HUDEP-2 (cell line): ENCODE measurements around the gene GRIK2.

Experiments used
- DNase-seq, 76 experiments: peaks; one replicate each; lab custom pipeline; 2025; ENCODE audit not compliant: unreplicated experiment in 76 of 76; lab: John Stamatoyannopoulos, UW

GRIK2 gene

DNA sequence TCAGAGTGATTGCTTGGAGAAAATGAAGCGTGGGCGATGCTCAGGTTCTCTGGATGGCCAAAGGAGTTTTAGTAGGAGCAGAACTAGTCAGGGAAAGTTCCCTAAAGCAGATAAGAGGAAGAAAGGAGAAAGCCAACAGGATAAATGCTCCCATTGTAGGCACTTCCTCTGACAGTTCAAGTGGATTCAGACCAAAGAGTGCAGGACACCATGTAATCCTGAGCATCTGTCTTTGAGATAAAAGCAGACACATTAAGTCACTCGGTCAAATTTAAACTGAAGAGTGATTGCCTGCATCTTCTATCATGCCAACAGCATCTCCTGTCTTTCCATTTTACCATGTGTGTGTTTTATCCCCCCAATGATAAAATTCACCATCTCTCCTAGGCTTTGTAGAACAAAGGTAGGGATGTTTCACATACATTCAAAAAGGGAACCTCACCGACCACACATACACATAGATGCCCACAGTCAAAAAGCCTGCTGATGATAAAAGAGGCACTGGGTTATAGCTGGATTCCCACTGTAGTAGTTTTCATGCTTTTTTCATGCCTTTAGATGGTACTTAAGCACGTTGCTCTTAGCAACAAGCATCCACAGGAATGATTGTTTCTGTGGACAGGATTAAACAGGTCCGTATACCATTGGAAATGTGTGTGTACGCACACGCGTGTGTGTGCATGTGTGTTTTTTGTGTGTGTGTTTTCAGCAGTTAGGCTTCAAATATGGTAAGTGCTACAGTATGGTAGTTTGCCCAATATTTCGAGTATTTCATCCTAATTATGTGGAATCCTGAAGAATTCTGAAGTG is 7.0 kb downstream of the GRIK2 start:
- DNase-seq = no peak

DNA sequence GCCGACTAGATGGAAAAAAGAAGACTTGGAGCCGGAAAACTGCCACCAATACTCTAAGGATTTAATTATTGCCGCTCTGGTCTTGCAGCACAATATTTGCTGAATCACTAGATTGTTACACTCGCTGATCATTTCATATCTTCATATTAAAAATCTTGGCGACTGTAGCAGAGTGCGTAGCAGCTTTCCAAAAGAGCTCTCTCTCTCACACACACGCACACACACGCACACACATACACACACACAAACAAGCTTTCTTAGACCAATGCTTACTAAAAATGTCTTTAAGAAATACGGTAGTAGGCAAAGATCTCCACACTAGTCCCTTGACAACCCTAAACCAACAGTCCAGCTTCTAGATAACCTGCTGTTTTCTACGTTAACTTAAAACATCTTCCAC is 7.7 kb downstream of the GRIK2 start:
- DNase-seq = no peak

DNA sequence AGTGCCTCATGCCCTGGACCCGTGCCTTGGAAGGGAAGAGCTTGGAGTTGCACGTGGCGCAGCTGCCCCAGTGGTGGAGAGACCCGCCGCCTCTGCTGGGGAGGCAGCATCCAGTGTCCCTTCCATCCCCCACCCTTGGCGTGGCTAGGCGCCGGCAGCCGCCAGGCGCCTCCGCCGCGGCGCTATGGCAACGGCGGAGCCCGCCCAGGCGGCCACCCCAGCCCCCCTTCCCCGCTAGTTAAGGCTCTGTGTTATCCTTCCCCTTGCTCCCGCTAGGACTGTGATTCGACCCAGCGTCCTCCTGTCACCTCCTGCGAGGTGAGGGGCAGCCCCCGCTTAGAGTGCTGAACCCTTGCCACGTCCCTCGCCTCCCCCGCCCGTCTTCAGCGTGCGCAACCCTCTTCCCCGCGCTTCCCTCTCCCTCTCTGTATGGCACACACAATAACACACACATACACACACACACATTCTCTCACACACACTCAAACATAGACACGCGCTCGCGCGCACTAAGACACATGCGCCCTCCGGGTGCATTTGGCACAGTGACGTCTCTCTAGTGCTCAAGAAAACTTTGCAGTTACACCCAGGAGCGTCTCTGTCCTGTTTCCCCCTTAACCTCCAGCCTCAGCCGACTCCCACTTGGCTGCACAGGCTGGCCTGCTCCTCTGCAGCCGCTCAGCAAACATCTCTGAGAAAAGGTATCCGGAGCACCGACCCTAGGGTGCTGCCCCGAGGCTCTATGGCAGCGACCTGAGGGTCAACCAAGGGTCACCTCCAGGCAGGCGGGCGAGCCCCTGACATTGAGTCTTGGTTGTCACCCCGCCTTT is 8.5 kb downstream of the GRIK2 start:
- no peak for DNase-seq

DNA sequence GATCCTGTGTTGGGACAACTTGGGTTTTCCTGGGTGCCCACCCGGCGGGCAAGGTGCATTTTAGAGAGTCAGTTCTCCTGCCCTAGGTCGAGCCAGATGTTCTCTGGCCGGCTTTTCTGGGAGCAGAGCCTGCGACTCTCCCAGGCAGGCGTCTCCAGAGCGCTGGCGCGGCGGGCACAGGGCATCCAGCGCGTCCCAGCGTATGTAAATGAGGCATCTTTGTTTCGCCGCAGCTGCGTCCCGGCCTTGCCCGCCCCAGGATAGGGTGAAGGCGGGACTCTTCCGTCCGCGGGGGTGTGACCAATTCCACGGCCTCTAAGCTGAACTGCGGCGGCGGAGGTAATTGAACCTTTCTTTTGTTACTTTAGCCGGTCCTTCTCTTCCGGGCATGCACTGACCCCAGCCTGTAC is 9.1 kb downstream of the GRIK2 start:
- DNase-seq = no peak

DNA sequence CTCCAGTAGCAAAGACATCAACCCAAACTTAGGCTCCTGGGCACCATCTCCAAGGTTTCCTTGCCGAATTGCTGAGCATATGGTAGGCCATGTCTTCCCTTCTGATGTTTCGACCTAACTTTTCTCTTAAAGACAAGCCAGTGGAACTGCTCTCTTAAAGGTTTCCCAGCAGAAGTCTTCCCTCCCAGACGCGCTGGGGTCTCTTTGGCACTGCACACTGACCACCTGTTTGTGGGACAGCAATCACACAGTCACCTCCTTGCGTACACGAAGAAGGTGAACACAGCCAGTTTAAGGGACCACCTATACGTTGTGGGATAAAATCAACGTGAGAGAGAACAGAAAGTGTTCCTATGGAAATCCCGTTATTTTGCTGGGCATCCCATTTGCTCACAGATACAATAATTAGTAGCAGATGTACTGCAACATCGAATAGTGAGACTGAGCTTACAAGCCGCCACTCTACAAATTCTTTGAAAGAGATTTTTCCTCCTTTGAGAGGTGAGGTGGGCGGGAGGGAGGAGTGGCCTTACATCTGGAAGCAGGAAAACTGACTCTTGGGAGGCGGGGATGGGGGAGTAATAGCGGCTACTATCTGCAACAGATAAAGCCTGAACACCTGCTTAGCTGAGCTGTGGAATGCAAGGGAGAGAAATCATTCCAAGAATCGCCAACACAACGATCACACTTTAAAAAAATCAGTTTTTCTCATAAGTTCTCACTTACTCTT is 9.9 kb downstream of the GRIK2 start:
- DNase-seq = no peak

DNA sequence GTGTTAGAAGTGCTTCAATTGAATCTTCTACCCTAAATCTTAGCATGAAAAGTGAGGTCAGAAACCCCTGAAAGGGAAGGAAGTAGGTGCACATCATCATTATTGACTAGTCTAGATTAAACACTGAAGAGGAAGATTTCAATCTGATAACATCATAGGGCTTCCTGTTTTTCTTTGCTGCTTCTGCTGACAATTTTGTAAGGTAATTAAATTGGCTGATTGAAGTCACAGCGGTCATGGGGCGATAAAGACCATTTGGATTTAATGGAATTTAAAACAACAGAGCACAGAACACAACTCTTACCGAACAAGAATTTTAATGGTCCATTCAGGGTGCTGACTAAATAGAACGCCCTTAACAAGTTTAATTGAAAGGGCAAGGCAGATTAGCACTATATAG is 11.3 kb downstream of the GRIK2 start:
- DNase-seq = no peak

DNA sequence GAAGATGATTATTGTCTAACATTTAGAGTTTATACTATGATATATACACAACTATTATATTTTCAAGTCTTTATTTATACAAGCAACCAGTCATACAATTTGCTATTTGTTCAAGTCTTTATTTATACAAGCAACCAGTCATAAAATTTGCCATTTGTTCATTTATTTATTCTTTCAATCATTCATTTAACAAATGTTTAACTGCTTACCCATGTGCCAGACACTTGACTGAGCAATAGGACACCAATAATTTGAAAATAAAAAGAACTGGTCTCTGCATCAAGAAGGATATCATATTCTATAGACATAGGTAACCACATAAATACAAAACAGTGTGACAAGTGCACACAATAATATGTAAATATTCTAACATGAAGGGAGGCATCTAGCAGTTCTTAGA is 20.3 kb downstream of the GRIK2 start:
- DNase-seq = no peak

DNA sequence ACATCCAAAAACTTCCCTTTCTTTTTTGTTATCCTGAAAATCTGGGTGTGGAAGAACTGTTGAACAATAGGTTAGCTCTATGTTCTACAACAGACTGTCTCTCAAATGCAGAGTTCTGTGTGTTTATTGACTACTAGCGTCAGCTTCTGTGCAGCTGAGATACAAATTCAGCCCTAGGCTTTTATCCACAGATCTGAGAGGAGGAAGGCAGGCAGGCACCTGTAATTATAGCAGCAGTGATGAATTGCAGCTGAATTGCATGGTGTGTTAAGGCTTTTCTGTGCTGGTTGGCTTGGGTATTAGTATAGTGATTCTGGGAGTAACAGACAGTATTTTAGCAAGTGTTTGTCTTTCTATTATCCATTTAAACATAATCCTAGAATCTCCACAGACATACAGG is 24.4 kb downstream of the GRIK2 start:
- no peak for DNase-seq

DNA sequence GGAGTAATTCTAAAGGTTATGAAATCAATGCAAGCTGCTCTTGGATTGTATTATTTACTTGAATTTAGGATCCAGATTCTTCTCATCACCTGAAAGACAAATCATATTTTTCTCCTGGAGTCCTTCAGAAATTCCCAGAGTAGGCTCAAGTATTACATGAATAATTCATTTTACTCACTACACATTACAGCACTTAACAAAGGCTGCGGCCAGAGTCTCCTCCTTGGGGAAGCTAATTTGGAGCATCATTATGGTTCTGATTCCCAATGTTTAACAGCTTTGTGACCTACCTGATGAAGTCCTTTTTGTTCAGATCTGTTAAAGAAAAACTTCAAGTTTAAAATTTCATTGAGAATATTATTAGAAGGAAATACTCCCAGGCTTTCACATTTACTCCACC is 28.7 kb downstream of the GRIK2 start:
- DNase-seq = no peak

DNA sequence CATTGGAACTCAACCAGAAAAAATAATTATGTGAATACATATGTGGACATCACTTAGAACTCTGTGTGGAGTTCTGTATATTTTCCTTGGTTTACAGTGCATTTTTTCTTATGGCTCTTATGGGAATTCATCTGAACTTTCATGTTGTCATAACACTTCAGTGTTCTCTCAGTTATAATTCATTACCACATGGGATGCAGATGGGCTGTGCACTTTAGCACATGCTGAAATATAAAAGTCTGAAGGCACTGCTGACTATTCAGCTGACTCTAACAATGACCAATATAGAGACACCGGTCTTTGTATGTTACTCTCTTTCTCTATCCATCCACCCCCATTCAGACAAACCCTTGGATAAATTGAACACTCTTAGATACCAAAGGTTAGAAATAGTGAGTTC is 29.3 kb downstream of the GRIK2 start:
- DNase-seq = no peak

DNA sequence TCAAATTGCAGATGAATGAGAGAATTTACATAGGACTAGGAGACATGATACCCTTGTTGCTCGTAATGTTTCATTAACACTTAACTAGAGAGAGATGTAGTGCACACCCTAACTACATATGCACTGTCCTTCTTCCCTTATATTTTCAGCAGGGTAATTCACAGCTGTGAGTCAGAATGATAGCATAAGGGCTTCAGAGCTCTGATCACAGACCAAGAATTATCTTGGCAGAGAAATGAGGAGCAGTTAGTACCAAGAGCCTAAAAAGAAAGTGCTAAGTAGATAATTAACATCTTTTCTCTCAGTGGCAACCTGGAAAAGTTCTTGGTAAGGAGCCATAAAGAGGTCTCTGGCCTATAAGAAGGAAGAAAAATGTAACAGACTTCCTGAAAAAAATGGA is 35.8 kb downstream of the GRIK2 start:
- DNase-seq = no peak

DNA sequence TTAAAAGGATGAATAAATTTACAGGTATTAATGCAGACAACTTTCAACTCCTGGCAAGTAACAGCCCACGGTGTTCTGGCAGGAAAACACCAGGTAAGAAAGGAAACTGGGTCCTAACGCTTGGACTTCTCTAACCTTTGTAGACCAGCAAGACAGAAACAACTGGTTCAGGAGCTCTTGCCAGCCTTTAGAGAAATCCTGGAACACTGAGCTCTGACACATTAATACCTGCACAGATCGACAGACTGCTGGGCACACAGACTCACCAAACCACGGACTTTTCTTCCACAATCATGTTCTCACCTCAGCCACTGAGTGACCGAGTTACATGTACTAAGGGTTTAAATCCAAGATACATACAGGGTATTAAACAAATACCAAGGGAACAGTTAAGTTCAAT is 36.3 kb downstream of the GRIK2 start:
- DNase-seq = no peak

DNA sequence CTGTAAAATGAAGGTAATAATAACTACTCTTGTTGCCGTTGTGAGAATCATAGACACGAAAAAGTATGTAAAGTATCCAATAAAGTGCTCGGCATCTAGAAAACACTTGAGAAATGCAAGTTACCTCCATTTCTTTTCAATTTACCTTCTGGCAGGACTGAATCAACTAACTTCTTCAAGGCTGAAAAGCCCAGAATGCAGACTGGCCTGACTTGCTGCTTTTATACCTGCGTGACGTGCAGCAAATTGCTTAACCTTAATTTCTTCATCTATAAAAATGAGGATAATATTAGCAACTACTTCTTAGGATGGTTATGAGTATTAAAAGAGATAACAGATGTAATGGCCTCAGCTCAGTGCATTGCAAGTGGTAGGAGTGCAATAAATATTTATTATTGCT is 39.6 kb downstream of the GRIK2 start:
- no peak for DNase-seq

DNA sequence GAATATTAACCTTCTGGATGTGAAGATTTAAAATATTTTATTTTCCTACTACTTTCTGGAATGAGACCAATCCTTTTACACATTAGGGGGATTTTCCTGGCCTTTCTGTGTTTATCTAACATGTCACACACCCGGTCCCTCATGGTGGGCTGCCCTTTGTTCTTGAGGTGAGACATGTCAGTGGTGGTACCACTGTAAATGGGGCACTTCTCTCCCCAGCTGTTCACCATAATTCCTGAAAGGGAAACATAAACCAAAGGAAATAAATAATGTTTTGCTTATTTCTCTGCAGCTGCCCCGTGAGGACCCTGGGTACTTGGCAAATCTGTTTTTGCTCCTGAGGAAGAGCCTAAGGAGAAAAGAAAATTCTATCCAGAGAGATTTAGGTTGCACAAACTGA is 41.1 kb downstream of the GRIK2 start:
- DNase-seq = no peak

DNA sequence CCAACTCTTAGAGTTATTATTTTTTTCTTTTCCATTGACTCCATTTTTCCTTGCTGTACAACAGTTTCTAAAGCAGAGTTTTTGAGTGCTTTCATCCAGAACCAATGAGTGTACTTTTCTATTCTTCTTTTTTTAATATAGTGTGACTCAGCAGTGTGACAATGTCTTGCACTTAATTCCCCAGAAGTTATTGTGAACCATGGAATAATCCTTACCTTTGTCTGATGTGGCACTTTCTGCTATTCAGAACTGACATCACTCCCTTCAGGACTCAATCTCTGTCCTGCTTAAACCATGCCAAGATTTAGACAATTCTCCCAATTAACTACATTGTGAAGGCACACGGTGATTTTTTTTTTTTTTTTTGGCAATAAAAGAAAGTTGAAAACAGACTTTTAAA is 41.5 kb downstream of the GRIK2 start:
- DNase-seq = no peak

DNA sequence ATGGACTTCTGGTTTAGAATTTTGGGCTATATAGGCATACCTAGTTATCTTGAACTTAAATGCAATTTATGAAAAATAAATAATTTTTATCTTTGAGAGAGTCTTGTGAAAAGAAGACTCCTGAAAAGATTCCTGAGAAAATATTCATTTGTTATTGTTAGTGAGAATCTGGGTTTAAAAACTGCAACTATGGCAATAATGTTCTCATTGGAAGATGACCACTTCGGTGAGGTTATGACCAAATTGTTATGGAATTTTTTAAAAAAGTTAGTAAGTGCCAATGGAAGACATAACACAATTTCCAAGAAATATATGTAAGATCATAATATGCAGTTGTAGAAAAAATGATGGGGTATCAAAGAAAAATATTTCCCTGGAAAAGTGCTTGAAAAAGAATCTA is 46.3 kb downstream of the GRIK2 start:
- no peak for DNase-seq

DNA sequence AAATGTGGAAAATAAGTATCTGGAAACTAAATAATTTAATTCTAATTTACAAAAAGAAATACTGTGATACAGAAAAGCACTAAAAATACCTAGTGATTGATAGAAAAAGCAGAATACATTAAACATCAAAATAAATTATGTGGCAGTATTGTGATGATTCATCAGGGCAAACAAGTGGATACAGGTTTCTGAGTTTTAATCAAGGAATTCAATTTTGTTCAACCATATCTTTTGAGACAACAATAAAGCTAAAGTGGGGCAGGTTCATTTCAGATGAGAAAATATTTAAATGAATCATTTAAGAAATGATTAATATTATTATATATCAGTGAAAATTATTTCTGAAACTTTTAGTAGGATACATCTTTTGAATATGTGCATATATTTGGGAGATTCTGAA is 49.8 kb downstream of the GRIK2 start:
- DNase-seq = no peak

DNA sequence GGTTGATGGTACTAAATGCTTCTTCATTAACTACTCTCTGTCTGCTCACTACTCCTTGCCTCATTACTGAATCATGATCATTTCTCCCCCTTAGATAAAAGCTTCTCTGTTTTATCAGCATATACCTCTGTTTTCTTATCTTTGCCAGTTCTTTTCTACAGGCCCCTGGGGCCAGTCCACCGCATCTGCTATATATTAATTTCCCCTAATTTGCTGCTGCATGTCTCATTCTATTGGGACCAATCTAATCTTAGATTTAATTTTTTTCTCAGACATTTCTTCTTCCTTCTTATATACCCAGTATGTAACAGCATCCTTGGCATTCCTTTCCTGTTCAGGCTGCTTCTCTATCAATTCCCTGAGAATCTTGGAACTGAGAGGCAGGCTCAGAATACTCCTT is 51.2 kb downstream of the GRIK2 start:
- no peak for DNase-seq

DNA sequence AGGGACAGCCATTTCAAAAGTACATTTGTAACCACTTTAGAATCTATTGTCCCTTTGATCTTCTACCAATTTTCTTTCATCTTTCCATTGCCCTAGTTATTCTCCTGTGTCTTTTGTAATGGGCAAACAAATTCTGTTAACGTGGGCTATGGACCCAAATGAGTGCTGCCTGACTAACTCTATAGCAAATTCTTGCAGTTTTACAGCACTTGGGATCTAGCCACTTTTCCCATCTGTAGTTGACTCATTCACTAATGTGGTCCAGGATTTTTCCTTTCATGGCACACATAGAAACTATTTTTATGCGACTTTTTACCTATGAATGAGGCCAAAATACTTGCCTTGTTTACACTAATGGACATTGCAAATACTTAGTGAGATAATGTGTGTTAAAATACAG is 52.0 kb downstream of the GRIK2 start:
- no peak for DNase-seq

DNA sequence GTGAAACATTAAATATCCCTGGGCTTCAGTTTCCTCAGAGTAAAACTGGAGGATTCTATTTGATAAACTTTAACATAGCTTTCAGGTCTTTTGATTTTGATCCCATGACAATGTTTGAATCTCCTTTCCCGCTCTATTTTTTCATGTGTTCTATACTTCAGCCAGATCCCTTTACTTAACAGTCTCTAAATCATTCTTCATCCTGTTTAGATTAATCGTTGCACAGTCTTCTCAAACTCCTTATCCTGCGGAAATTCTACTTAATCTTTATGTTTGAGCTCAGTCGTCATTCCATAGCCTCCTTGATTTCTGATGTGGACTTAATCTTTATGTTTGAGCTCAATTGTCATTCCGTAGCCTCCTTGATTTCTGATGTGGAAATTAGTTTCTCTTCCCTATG is 57.4 kb downstream of the GRIK2 start:
- no peak for DNase-seq

DNA sequence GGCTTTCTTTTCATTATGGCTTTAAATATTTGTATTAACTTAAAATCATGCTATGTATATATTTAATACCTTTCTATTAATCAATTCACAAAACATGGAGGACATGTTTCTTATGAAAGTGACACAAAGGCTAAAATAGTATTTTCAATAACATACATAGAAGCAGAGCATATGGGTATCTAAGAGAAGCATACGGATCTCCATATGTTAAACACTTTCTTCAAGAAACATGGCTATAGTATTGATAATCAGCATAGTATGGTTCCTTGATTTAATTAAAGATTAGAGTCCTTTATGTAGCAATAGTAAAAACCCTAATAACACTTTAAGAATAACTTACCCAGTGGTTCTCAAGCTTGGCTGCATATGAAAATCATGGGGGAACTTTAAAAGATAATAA is 58.5 kb downstream of the GRIK2 start:
- no peak for DNase-seq

DNA sequence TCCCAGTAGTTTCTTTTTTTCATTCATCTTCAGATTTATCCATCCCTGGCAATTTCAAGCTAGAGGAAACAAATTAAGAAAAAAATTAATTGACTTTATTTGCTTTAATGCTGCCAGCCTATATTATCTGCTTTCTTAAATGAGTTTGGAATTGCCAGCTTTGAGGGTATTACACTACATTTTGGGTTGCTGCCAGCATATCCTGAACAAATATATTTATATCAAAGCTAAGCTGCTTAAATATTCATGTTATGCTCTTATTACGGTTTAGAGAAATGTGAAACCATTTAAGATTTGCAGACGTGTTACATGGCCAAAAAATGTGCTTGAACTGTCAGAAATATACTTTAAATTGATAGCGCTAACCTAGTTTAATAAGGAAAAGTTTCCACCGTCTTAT is 59.7 kb downstream of the GRIK2 start:
- no peak for DNase-seq
